Measurements from ENCODE around the gene GAPVD1.
A peak's percentile ranks its signal among the peaks of the same experiment; 100 is the strongest.
"Not testable (repeated sequence)": the region's sequence is repeated elsewhere in the genome, so short reads cannot be mapped to it uniquely, and the experiment has no call there.

GAPVD1 gene, protein sequence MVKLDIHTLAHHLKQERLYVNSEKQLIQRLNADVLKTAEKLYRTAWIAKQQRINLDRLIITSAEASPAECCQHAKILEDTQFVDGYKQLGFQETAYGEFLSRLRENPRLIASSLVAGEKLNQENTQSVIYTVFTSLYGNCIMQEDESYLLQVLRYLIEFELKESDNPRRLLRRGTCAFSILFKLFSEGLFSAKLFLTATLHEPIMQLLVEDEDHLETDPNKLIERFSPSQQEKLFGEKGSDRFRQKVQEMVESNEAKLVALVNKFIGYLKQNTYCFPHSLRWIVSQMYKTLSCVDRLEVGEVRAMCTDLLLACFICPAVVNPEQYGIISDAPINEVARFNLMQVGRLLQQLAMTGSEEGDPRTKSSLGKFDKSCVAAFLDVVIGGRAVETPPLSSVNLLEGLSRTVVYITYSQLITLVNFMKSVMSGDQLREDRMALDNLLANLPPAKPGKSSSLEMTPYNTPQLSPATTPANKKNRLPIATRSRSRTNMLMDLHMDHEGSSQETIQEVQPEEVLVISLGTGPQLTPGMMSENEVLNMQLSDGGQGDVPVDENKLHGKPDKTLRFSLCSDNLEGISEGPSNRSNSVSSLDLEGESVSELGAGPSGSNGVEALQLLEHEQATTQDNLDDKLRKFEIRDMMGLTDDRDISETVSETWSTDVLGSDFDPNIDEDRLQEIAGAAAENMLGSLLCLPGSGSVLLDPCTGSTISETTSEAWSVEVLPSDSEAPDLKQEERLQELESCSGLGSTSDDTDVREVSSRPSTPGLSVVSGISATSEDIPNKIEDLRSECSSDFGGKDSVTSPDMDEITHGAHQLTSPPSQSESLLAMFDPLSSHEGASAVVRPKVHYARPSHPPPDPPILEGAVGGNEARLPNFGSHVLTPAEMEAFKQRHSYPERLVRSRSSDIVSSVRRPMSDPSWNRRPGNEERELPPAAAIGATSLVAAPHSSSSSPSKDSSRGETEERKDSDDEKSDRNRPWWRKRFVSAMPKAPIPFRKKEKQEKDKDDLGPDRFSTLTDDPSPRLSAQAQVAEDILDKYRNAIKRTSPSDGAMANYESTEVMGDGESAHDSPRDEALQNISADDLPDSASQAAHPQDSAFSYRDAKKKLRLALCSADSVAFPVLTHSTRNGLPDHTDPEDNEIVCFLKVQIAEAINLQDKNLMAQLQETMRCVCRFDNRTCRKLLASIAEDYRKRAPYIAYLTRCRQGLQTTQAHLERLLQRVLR (N-terminal part only)

GRCh38 chr9:125261501-125262293 lies at the start of gene GAPVD1:
TSS of gene GAPVD1 (plus strand) at chr9:125261826. CDS start at chr9:125298922, 37,096 bp downstream.
- H3K9ac ChIP-seq (ENCODE audit: low read depth, low read length) = peak within 1 kb of the TSS; percentile 83
- TF ChIP-seq, protein P1, sequence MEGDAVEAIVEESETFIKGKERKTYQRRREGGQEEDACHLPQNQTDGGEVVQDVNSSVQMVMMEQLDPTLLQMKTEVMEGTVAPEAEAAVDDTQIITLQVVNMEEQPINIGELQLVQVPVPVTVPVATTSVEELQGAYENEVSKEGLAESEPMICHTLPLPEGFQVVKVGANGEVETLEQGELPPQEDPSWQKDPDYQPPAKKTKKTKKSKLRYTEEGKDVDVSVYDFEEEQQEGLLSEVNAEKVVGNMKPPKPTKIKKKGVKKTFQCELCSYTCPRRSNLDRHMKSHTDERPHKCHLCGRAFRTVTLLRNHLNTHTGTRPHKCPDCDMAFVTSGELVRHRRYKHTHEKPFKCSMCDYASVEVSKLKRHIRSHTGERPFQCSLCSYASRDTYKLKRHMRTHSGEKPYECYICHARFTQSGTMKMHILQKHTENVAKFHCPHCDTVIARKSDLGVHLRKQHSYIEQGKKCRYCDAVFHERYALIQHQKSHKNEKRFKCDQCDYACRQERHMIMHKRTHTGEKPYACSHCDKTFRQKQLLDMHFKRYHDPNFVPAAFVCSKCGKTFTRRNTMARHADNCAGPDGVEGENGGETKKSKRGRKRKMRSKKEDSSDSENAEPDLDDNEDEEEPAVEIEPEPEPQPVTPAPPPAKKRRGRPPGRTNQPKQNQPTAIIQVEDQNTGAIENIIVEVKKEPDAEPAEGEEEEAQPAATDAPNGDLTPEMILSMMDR (IDR thresholded peaks at IDR 0.05; ENCODE audit: borderline replicate concordance, extremely low read depth, low read length, poor library complexity, severe bottlenecking) = peak; percentile 54
- no peak for TF ChIP-seq EZH2 (IDR thresholded peaks at IDR 0.05; ENCODE audit: borderline replicate concordance, low read depth, low read length, severe bottlenecking)
- ATAC-seq (ENCODE audit: insufficient read depth, low read depth) = peak; percentile 99
- H4K20me1 ChIP-seq (ENCODE audit: insufficient read depth, low read length) = peaks cover 11% of the 10 kb centered on the region
- H3K4me3 ChIP-seq (ENCODE audit: low read depth in 1 of 2, low read length in 2 of 2) = peak within 1 kb of the TSS; percentile 77 to 97
- H3K27ac ChIP-seq (ENCODE audit: low read length) = peak within 1 kb of the TSS; percentile 95
- peaks cover 9% of the 10 kb centered on the region; the same call in 1 of the 2 replicates for H3K36me3 ChIP-seq (ENCODE audit: insufficient read depth, low read length)
- H3K9me3 ChIP-seq (ENCODE audit: insufficient read depth, low read length, severe bottlenecking) = no peaks in the 10 kb centered on the region
- H2AFZ ChIP-seq (ENCODE audit: low read depth, low read length) = peak within 1 kb of the TSS; percentile 98
- peaks cover 34% of the 10 kb centered on the region for H3K4me1 ChIP-seq (ENCODE audit: insufficient read depth, low read length)
- no peaks in the 10 kb centered on the region for H3K27me3 ChIP-seq (ENCODE audit: insufficient read depth, low read length, poor library complexity)
- H3K79me2 ChIP-seq (ENCODE audit: insufficient read depth, low read length) = peaks cover 47% of the 10 kb centered on the region
- H3K4me2 ChIP-seq (ENCODE audit: insufficient read depth, low read length) = peak within 1 kb of the TSS; percentile 77
- DNase-seq = peak; percentile 86

DNA sequence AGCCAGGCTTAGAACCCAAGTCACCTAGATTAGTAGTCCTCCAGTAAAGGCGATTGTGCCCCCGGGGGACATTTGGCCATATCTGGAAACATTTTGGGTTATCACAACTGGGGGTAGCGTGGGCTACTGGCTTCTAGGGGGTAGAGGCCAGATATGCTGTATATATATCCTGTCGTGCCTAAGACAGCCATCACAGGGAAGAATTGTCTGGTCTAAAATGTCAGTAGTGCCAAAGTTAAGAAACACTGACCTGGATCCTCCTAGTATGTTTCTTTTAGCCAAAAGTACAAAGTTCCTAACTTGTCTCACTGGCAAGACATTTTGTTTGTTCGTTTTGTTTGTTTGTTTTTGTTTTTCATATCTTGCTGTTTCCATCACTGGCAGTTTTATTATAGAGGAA lies 47.4 kb upstream of the GAPVD1 start:
- no peak overlapping the region for H2AFZ ChIP-seq (ENCODE audit: low read depth, low read length)
- no peaks in the 10 kb centered on the region for H3K79me2 ChIP-seq (ENCODE audit: insufficient read depth, low read length)

DNA sequence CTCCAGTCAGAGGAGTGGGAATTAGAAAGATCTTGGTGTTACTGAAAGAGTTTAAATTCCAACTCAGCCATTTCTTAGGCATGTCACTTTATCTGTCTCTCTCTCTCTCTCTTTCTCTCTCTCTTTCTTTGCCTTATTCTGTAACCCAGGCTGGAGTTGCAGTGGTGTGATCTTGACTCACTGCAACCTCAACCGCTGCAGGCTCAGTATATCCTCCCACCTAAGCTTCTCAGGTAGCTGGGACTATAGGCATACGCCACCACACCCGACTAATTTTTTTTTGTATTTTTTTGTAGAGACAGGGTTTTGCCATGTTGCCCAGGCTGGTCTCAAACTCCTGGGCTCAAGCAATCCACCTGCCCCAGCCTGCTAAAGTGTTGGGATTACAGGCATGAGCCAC lies 43.0 kb upstream of the GAPVD1 start:
- Histone ChIP-seq H3K9me3 (ENCODE audit: insufficient read depth, low read length, severe bottlenecking) (no peaks in the 10 kb centered on the region), H3K9ac (ENCODE audit: low read depth, low read length) (no peak overlapping the region), H4K20me1 (ENCODE audit: insufficient read depth, low read length) (no peaks in the 10 kb centered on the region), H3K79me2 (ENCODE audit: insufficient read depth, low read length) (no peaks in the 10 kb centered on the region), H3K4me1 (ENCODE audit: insufficient read depth, low read length) (no peaks in the 10 kb centered on the region), H3K27me3 (ENCODE audit: insufficient read depth, low read length, poor library complexity) (no peaks in the 10 kb centered on the region), H3K4me2 (ENCODE audit: insufficient read depth, low read length) (no peak overlapping the region), H2AFZ (ENCODE audit: low read depth, low read length) (no peak overlapping the region), H3K4me3 (ENCODE audit: low read depth in 1 of 2, low read length in 2 of 2) (no peak overlapping the region), H3K27ac (ENCODE audit: low read length) (no peak overlapping the region), H3K36me3 (ENCODE audit: insufficient read depth, low read length) (peaks cover 11% of the 10 kb centered on the region)
- no peak for TF ChIP-seq EZH2 (IDR thresholded peaks at IDR 0.05; ENCODE audit: borderline replicate concordance, low read depth, low read length, severe bottlenecking)
- TF ChIP-seq, protein P1 (IDR thresholded peaks at IDR 0.05; ENCODE audit: borderline replicate concordance, extremely low read depth, low read length, poor library complexity, severe bottlenecking) = no peak
- ATAC-seq (ENCODE audit: insufficient read depth, low read depth) (no peak), DNase-seq (no peak)

More for the DNA sequence above, 47.4 kb upstream of the GAPVD1 start:
- no peak for TF ChIP-seq EZH2 (IDR thresholded peaks at IDR 0.05; ENCODE audit: borderline replicate concordance, low read depth, low read length, severe bottlenecking)
- TF ChIP-seq, protein P1 (IDR thresholded peaks at IDR 0.05; ENCODE audit: borderline replicate concordance, extremely low read depth, low read length, poor library complexity, severe bottlenecking) = no peak
- Histone ChIP-seq H3K27me3 (ENCODE audit: insufficient read depth, low read length, poor library complexity) (no peaks in the 10 kb centered on the region), H3K9ac (ENCODE audit: low read depth, low read length) (no peak overlapping the region), H3K4me2 (ENCODE audit: insufficient read depth, low read length) (no peak overlapping the region), H3K4me1 (ENCODE audit: insufficient read depth, low read length) (no peaks in the 10 kb centered on the region), H3K27ac (ENCODE audit: low read length) (no peak overlapping the region), H3K36me3 (ENCODE audit: insufficient read depth, low read length) (peaks cover 14% of the 10 kb centered on the region; the same call in 1 of the 2 replicates), H3K9me3 (ENCODE audit: insufficient read depth, low read length, severe bottlenecking) (no peaks in the 10 kb centered on the region), H3K4me3 (ENCODE audit: low read depth in 1 of 2, low read length in 2 of 2) (no peak overlapping the region), H4K20me1 (ENCODE audit: insufficient read depth, low read length) (no peaks in the 10 kb centered on the region)
- DNase-seq (no peak), ATAC-seq (ENCODE audit: insufficient read depth, low read depth) (no peak)

GRCh38 chr9:125224858-125225257 lies 36.8 kb upstream of the GAPVD1 start:
- DNase-seq; H3K4me1 ChIP-seq (ENCODE audit: insufficient read depth, low read length); H3K4me2 ChIP-seq (ENCODE audit: insufficient read depth, low read length); H3K27me3 ChIP-seq (ENCODE audit: insufficient read depth, low read length, poor library complexity); H3K36me3 ChIP-seq (ENCODE audit: insufficient read depth, low read length); ATAC-seq (ENCODE audit: insufficient read depth, low read depth); H2AFZ ChIP-seq (ENCODE audit: low read depth, low read length); H3K4me3 ChIP-seq (ENCODE audit: low read depth in 1 of 2, low read length in 2 of 2); H3K9ac ChIP-seq (ENCODE audit: low read depth, low read length); H3K9me3 ChIP-seq (ENCODE audit: insufficient read depth, low read length, severe bottlenecking); H3K27ac ChIP-seq (ENCODE audit: low read length); H3K79me2 ChIP-seq (ENCODE audit: insufficient read depth, low read length); H4K20me1 ChIP-seq (ENCODE audit: insufficient read depth, low read length): not testable (repeated sequence)

All from DND-41 (cell line).